ENCODE measurements around the gene MAJIN. TPM values are rescaled to one million over a fixed set of nuclear protein-coding genes. Genes with fewer than 3 reads are reported as not detected.

Gene MAJIN
- total RNA-seq, 1 experiment from 2014 or later: not detected

DNA sequence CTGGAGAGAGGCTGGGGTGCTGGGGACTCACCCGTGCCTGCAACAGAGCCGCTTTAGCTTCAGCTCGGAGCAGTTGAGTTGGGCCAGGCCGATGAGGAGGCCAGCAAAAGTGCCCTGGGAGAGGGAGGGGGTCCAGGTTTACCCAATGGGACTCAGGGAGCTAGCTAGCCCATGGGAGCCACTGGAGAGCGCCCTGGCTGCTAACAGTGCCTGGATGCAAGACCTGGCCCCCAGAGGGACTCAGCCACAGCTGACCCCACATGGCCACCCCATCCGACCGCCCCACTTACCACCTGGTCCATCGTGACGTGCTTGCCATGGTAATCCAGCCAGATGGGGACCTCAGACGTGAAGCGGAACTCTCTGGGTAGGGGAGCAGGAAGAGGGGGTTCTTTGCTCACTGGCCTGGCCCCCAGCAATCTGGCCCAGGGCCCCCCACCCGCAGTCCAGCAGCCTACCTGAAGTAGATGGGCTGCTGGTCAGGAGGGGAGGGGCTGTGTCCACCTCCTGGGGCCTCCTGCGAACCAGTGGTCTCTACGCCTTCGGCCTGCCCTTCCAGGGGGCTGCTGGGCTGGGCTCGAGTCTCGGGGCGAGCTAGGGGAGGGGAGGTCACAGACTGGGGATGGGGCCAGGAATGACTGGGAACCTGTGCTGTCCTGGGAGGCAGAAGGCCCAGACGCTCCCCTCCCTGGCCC, 74.4 kb downstream of the MAJIN start (continued):
- no peak for TF ChIP-seq ZNF219 (CRISPR knock-in tag; IDR thresholded peaks at IDR 0.05; ENCODE audit: borderline replicate concordance)
- no peak for TF ChIP-seq USF2 (CRISPR knock-in tag; IDR thresholded peaks at IDR 0.05)
- no peak for TF ChIP-seq EMX1 (CRISPR knock-in tag; IDR thresholded peaks at IDR 0.05)
- TF ChIP-seq HMGA2 (CRISPR knock-in tag; IDR thresholded peaks at IDR 0.05): no peak

DNA sequence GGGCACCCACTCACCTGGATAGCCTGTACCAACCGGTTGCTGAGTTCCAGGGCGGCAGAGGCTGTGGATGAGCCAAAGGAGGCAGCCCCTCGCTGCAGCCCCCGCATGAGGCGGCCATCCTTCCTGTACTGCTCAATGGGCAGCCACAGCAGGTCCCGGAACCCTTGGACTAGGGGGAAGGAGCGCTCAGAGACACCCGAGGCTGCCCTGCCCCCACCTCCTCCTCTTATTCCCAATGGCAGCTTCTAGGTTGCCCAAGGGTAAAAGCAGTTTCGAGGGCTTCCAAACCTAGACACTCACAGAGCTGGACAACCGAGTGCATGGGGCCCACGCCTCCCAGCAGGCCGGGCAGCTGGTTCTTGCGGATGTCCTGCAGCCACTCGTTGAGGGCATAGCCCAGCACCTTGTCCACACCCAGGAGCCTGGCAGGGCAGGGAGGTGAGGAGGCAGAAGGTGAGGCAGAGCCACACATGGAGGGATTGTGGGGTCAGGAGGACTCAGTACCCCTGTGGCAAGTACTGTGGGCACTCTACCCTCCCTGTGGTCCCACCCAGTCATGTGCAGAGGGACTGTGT, 75.4 kb downstream of the MAJIN start:
- H3K4me1 Mint-ChIP-seq: 0 out of 2 replicates have a peak, but pooled peaks cover 2% of the 10 kb centered on the region
- ChIA-PET CTCF (interaction anchor here (1.3 to 22.9 kb wide), 4 partner anchors 8 to 100 kb away, joined by 4 to 372 read pairs (median 14); partner anchors contain the start of genes BATF2, CDC42BPG and GPHA2), POLR2A (interaction anchor here (0.7 kb wide), 1 partner anchor 1990 kb away, joined by 3 read pairs; no protein-coding TSS in a partner anchor)
- 0 out of 2 replicates have a peak, but pooled peaks cover 3% of the 10 kb centered on the region for H3K36me3 Mint-ChIP-seq
- H3K27me3 Mint-ChIP-seq (ENCODE audit: low read depth): no peaks in the 10 kb centered on the region
- TF ChIP-seq, protein P1, sequence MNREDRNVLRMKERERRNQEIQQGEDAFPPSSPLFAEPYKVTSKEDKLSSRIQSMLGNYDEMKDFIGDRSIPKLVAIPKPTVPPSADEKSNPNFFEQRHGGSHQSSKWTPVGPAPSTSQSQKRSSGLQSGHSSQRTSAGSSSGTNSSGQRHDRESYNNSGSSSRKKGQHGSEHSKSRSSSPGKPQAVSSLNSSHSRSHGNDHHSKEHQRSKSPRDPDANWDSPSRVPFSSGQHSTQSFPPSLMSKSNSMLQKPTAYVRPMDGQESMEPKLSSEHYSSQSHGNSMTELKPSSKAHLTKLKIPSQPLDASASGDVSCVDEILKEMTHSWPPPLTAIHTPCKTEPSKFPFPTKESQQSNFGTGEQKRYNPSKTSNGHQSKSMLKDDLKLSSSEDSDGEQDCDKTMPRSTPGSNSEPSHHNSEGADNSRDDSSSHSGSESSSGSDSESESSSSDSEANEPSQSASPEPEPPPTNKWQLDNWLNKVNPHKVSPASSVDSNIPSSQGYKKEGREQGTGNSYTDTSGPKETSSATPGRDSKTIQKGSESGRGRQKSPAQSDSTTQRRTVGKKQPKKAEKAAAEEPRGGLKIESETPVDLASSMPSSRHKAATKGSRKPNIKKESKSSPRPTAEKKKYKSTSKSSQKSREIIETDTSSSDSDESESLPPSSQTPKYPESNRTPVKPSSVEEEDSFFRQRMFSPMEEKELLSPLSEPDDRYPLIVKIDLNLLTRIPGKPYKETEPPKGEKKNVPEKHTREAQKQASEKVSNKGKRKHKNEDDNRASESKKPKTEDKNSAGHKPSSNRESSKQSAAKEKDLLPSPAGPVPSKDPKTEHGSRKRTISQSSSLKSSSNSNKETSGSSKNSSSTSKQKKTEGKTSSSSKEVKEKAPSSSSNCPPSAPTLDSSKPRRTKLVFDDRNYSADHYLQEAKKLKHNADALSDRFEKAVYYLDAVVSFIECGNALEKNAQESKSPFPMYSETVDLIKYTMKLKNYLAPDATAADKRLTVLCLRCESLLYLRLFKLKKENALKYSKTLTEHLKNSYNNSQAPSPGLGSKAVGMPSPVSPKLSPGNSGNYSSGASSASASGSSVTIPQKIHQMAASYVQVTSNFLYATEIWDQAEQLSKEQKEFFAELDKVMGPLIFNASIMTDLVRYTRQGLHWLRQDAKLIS (CRISPR knock-in tag; IDR thresholded peaks at IDR 0.05; ENCODE audit: borderline replicate concordance): no peak
- no peak for TF ChIP-seq FOXP4 (CRISPR knock-in tag; IDR thresholded peaks at IDR 0.05)
- TF ChIP-seq ZBTB21 (CRISPR knock-in tag; IDR thresholded peaks at IDR 0.05; ENCODE audit: borderline replicate concordance): no peak
- TF ChIP-seq, protein P2, sequence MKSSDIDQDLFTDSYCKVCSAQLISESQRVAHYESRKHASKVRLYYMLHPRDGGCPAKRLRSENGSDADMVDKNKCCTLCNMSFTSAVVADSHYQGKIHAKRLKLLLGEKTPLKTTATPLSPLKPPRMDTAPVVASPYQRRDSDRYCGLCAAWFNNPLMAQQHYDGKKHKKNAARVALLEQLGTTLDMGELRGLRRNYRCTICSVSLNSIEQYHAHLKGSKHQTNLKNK (CRISPR knock-in tag; IDR thresholded peaks at IDR 0.05): no peak
- TF ChIP-seq ZNF671 (CRISPR knock-in tag; IDR thresholded peaks at IDR 0.05): no peak
- TF ChIP-seq SP1 (CRISPR knock-in tag; conservative IDR thresholded peaks at IDR 0.05): no peak
- no peaks in the 10 kb centered on the region for H3K9me3 Mint-ChIP-seq
- ATAC-seq (no peak), DNase-seq (ENCODE audit: low spot score) (no peak)
- no peak overlapping the region for H3K4me3 Mint-ChIP-seq
- no peak overlapping the region for H3K27ac Mint-ChIP-seq

GRCh38 chr11:64894812-64895452, 77.0 kb downstream of the MAJIN start:
- ChIA-PET CTCF (interaction anchor here (1.0 to 22.9 kb wide), 4 partner anchors 30 to 102 kb away, joined by 4 to 372 read pairs (median 4); partner anchors contain the start of genes BATF2, CDC42BPG and GPHA2), POLR2A (interaction anchor here (0.6 kb wide), 1 partner anchor 15 kb away, joined by 4 read pairs; no protein-coding TSS in a partner anchor)
- no peak overlapping the region for H3K27ac Mint-ChIP-seq
- ATAC-seq (no peak), DNase-seq (ENCODE audit: low spot score) (no peak)
- no peak for TF ChIP-seq HMGA2 (CRISPR knock-in tag; IDR thresholded peaks at IDR 0.05)
- no peak for TF ChIP-seq NR1H2 (CRISPR knock-in tag; IDR thresholded peaks at IDR 0.05)
- no peak for TF ChIP-seq ZNF263 (CRISPR knock-in tag; IDR thresholded peaks at IDR 0.05; ENCODE audit: low read depth)
- TF ChIP-seq ZBTB21 (CRISPR knock-in tag; IDR thresholded peaks at IDR 0.05; ENCODE audit: borderline replicate concordance): no peak
- no peak for TF ChIP-seq PRRX2 (CRISPR knock-in tag; IDR thresholded peaks at IDR 0.05)
- TF ChIP-seq, protein P3, sequence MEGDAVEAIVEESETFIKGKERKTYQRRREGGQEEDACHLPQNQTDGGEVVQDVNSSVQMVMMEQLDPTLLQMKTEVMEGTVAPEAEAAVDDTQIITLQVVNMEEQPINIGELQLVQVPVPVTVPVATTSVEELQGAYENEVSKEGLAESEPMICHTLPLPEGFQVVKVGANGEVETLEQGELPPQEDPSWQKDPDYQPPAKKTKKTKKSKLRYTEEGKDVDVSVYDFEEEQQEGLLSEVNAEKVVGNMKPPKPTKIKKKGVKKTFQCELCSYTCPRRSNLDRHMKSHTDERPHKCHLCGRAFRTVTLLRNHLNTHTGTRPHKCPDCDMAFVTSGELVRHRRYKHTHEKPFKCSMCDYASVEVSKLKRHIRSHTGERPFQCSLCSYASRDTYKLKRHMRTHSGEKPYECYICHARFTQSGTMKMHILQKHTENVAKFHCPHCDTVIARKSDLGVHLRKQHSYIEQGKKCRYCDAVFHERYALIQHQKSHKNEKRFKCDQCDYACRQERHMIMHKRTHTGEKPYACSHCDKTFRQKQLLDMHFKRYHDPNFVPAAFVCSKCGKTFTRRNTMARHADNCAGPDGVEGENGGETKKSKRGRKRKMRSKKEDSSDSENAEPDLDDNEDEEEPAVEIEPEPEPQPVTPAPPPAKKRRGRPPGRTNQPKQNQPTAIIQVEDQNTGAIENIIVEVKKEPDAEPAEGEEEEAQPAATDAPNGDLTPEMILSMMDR (IDR thresholded peaks at IDR 0.05): no peak
- no peak for TF ChIP-seq SMAD4 (CRISPR knock-in tag; IDR thresholded peaks at IDR 0.05)
- no peak for TF ChIP-seq NFE2L1 (CRISPR knock-in tag; IDR thresholded peaks at IDR 0.05)
- H3K4me3 Mint-ChIP-seq: no peak overlapping the region
- H3K27me3 Mint-ChIP-seq (ENCODE audit: low read depth): no peaks in the 10 kb centered on the region
- H3K9me3 Mint-ChIP-seq: no peaks in the 10 kb centered on the region
- H3K36me3 Mint-ChIP-seq: 0 out of 2 replicates have a peak, but pooled peaks cover 3% of the 10 kb centered on the region
- H3K4me1 Mint-ChIP-seq: 0 out of 2 replicates have a peak, but pooled peaks cover 2% of the 10 kb centered on the region

Data from WTC11 (cell line).